ENCODE measurements around the gene LRRC40. TPM values are rescaled to one million over a fixed set of nuclear protein-coding genes. Genes with fewer than 3 reads are reported as not detected.
A peak's percentile ranks its signal among the peaks of the same experiment; 100 is the strongest.

LRRC40 gene
- total and polyA plus RNA-seq, 7 donors: 7.5 to 20.7 (median 14.0) TPM

DNA sequence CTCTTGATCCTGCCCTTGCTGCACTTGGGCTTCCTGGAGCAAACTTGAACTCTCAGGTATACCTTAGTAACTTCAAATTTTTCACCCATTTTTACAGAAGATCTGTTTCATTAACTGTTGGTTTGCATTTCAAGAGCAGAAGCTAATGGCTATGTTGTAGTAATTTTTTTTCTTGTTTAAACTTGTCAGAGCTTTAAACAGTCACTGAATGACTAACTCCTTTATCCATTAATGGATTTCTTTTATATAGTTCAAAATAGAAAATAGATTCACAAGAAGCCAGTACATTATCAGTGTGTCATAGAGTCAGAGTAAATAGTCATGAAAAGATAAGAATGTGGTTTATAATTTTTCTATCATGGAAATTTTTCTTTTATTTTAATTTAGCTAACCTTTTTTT, 29.4 kb upstream of the LRRC40 start:
- no peak overlapping the region for H3K27ac ChIP-seq
- H3K4me1 ChIP-seq: no peaks in the 10 kb centered on the region
- TF ChIP-seq EP300 (IDR thresholded peaks at IDR 0.05) (no peak), POLR2A (IDR thresholded peaks at IDR 0.05) (no peak), POLR2AphosphoS5 (IDR thresholded peaks at IDR 0.05) (no peak)
- TF ChIP-seq, protein P1, sequence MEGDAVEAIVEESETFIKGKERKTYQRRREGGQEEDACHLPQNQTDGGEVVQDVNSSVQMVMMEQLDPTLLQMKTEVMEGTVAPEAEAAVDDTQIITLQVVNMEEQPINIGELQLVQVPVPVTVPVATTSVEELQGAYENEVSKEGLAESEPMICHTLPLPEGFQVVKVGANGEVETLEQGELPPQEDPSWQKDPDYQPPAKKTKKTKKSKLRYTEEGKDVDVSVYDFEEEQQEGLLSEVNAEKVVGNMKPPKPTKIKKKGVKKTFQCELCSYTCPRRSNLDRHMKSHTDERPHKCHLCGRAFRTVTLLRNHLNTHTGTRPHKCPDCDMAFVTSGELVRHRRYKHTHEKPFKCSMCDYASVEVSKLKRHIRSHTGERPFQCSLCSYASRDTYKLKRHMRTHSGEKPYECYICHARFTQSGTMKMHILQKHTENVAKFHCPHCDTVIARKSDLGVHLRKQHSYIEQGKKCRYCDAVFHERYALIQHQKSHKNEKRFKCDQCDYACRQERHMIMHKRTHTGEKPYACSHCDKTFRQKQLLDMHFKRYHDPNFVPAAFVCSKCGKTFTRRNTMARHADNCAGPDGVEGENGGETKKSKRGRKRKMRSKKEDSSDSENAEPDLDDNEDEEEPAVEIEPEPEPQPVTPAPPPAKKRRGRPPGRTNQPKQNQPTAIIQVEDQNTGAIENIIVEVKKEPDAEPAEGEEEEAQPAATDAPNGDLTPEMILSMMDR (IDR thresholded peaks at IDR 0.05): no peak
- H3K36me3 ChIP-seq: peaks cover 35 to 100% (median 70%) of the 10 kb centered on the region in 4 donors
- intact Hi-C loops (cut with DNase I): no loop called here
- H3K9me3 ChIP-seq: no peaks in the 10 kb centered on the region
- no peak overlapping the region for H3K4me3 ChIP-seq
- no peak for DNase-seq
- H3K27me3 ChIP-seq: no peaks in the 10 kb centered on the region

DNA sequence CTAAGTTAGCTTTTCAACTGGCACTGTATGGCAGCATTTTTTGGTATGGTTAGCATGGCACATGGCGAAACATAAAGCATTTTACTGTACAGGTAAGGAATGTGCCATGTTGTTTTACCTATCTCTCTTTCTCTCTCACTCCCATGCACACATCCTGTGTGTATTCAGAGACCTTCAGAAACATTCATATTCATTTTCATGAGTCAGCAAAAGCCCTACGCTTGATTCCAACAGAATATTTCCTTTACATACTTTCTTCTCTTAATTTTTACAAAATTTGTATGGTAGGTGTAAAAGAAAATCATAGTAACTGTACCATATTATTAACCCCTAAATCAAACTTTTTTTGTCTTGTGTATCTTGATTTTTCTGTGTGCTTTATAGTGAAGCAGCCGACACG, 26.1 kb upstream of the LRRC40 start:
- H3K27ac ChIP-seq: no peak overlapping the region
- peaks cover 34 to 88% (median 57%) of the 10 kb centered on the region in 4 donors for H3K36me3 ChIP-seq
- WGBS, 2 donors: 97 to 98% methylated on average over 4 of the region's 4 CpGs

DNA sequence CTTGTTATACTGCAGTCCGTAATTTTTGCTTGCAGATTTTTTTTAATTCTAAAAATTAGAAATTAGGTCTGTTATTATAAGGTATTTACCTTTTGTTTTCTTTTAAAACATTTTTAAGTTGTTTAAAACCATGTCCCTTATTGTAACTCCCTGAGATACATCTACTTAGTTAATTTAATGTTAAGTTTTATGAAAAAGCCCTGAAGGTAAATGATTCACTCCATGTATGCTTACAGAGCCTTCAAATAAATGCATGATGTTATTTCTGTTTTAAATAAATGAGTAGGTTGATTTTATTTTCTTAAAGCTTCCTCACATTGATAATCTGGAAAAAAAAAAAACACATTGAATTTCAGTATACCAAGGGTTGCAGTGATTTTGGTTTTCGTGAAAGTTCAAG, 23.3 kb upstream of the LRRC40 start:
- peaks cover 26 to 76% (median 39%) of the 10 kb centered on the region in 4 donors for H3K36me3 ChIP-seq
- no peak overlapping the region for H3K27ac ChIP-seq
- peaks cover 0 to 45% (median 37%) of the 10 kb centered on the region in 4 donors for H3K4me1 ChIP-seq
- WGBS, 2 donors: 94 to 95% methylated on average over 2 of the region's 2 CpGs
- H3K9me3 ChIP-seq: no peaks in the 10 kb centered on the region
- no peak overlapping the region for H3K4me3 ChIP-seq
- intact Hi-C loops (cut with DNase I): no loop called here
- no peak for TF ChIP-seq POLR2A (IDR thresholded peaks at IDR 0.05)
- TF ChIP-seq POLR2AphosphoS5 (IDR thresholded peaks at IDR 0.05): no peak
- TF ChIP-seq, protein P1 (IDR thresholded peaks at IDR 0.05): no peak
- H3K27me3 ChIP-seq: no peaks in the 10 kb centered on the region
- DNase-seq: no peak

More for the DNA sequence above, 26.1 kb upstream of the LRRC40 start:
- no peak overlapping the region for H3K4me3 ChIP-seq
- TF ChIP-seq POLR2A (IDR thresholded peaks at IDR 0.05): no peak
- TF ChIP-seq, protein P1 (IDR thresholded peaks at IDR 0.05): no peak
- TF ChIP-seq POLR2AphosphoS5 (IDR thresholded peaks at IDR 0.05): no peak
- no peak for TF ChIP-seq EP300 (IDR thresholded peaks at IDR 0.05)
- intact Hi-C loops (cut with DNase I): no loop called here
- H3K4me1 ChIP-seq: peaks cover 0 to 25% (median 14%) of the 10 kb centered on the region in 4 donors
- no peaks in the 10 kb centered on the region for H3K9me3 ChIP-seq
- DNase-seq: no peak
- no peaks in the 10 kb centered on the region for H3K27me3 ChIP-seq

DNA sequence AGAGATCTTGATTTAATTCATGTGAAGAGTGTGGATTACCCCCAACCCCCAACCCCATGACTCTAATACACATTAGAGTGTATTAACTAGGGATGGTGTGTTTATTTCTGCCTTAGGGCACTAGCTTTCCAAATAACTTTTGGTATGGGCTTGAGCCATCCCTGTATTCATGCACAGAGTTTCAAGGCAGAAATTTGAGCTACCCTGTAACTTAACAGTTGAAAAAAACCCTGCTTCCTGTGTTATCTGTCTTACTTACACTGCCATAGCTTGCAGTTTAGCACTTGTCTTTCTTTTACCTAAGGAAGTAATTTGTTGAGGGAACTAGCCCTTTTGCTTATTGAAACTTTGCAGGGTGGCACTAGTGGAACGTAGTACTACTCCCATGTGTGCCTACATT, 22.1 kb upstream of the LRRC40 start:
- no peaks in the 10 kb centered on the region for H3K27me3 ChIP-seq
- TF ChIP-seq POLR2AphosphoS5 (IDR thresholded peaks at IDR 0.05) (no peak), EP300 (IDR thresholded peaks at IDR 0.05) (no peak), POLR2A (IDR thresholded peaks at IDR 0.05) (no peak)
- TF ChIP-seq, protein P1 (IDR thresholded peaks at IDR 0.05): no peak
- intact Hi-C loops (cut with DNase I): no loop called here
- peaks cover 0 to 57% (median 49%) of the 10 kb centered on the region in 4 donors for H3K4me1 ChIP-seq
- H3K9me3 ChIP-seq: no peaks in the 10 kb centered on the region
- H3K4me3 ChIP-seq: no peak overlapping the region
- 50 to 70% methylated on average over 1 of the region's 1 CpG for WGBS, 2 donors
- no peak for DNase-seq
- H3K27ac ChIP-seq: peak overlapping the region in 1 of 4 donors; percentile 2
- peaks cover 16 to 71% (median 29%) of the 10 kb centered on the region in 4 donors for H3K36me3 ChIP-seq

DNA sequence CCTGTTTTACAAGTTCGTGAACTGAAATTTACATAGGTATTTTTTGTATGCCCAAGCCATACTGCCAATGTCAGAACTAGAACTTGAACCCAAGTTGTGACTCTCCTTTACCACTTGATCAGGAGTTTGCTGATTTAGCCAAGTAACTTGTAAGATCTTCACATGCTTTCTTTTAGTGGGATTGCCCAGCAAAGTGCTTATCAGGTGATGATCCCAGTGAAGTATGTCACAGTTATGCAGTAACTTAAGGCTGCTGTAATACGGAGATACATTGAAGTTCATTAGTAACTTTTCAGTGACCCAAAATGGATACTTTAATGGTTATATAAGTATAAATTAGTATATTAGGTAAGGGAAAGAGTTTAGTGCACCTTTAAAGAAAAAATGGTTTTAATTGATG, 19.6 kb upstream of the LRRC40 start:
- Histone ChIP-seq H3K36me3 (peaks cover 6 to 46% (median 13%) of the 10 kb centered on the region in 4 donors), H3K27ac (no peak overlapping the region), H3K4me3 (no peak overlapping the region), H3K27me3 (no peaks in the 10 kb centered on the region), H3K4me1 (peaks cover 0 to 71% (median 61%) of the 10 kb centered on the region in 4 donors), H3K9me3 (no peaks in the 10 kb centered on the region)
- DNase-seq: no peak
- intact Hi-C loops (cut with DNase I): no loop called here
- 89% methylated on average over 2 of the region's 2 CpGs for WGBS, 2 donors
- no peak for TF ChIP-seq POLR2AphosphoS5 (IDR thresholded peaks at IDR 0.05)
- TF ChIP-seq EP300 (IDR thresholded peaks at IDR 0.05): no peak
- TF ChIP-seq, protein P1 (IDR thresholded peaks at IDR 0.05): no peak
- no peak for TF ChIP-seq POLR2A (IDR thresholded peaks at IDR 0.05)

Data from sigmoid colon (tissue), 7 donors.